GM12878 (cell line): ENCODE results near the gene TMEM89. TPM values are rescaled to one million over a fixed set of nuclear protein-coding genes. Genes with fewer than 3 reads are reported as not detected.

Source experiments
- ATAC-seq: fragments of 200-7000 bp; cut with Tn5 transposase; 3 replicates; pipeline ENCODE4 v1.9.1; 2020; ENCODE audit warnings: mild to moderate bottlenecking, moderate library complexity
- BruUV-seq: library from RNA; stranded (reverse); fragments of 400-500 nt; replicated peaks from 2 replicates; lab custom pipeline; 2021; lab: Mats Ljungman, UMichigan
- CTCF ChIA-PET: fragments of 300-600 bp; sonication (Branson Sonifier 250); formaldehyde crosslinking; extraction: SDS; loops from one replicate; lab custom pipeline; 2021; ENCODE audit warnings: inconsistent platforms; lab: Yijun Ruan, JAX
- POLR2A ChIA-PET: fragments of 350-600 bp; formaldehyde crosslinking; extraction: SDS; loops from one replicate; lab custom pipeline; 2021; ENCODE audit warnings: inconsistent platforms; lab: Charles Lee
- RAD21 ChIA-PET: fragments of 300-600 bp; sonication (Branson Sonifier 250); formaldehyde crosslinking; loops from one replicate; lab custom pipeline; 2023; ENCODE audit warnings: antibody characterized with exemption; ENCODE audit not compliant: unreplicated experiment; lab: Charles Lee
- SMC1A ChIA-PET: fragments of 300-600 bp; sonication (Branson Sonifier 250); formaldehyde crosslinking; loops from one replicate; lab custom pipeline; 2023; ENCODE audit not compliant: unreplicated experiment, uncharacterized antibody; lab: Charles Lee
- DNase-seq: peaks from one replicate; pipeline ENCODE4 v3.0.0-alpha.2; 2011; ENCODE audit warnings: low read depth, low spot score
- FAIRE-seq: peaks from 3 replicates; lab custom pipeline; 2011; peaks lifted over from hg19 to GRCh38; lab: Jason Lieb, UNC
- H2AFZ ChIP-seq: 2 replicates; pipeline ENCODE4 v1.6.0; 2011; ENCODE audit warnings: low read depth, low read length, control low read depth; ENCODE audit not compliant: control insufficient read depth
- H3K27ac ChIP-seq: 2 replicates; pipeline ENCODE4 v1.5.1; 2011; ENCODE audit warnings: control low read depth; ENCODE audit not compliant: control insufficient read depth, insufficient read depth
- H3K27me3 ChIP-seq, 2 experiments: replicated peaks in 1 of 2; 2 replicates each; pipeline versions ENCODE4 v1.6.0 to v1.6.1; 2011; ENCODE audit warnings: low read length in 1 of 2; ENCODE audit not compliant: control insufficient read depth in 2 of 2, insufficient read depth in 2 of 2
- H3K36me3 ChIP-seq, 2 experiments: 2 replicates each; pipeline ENCODE4 v1.5.1; 2011; ENCODE audit warnings: low read length in 1 of 2; ENCODE audit not compliant: control insufficient read depth in 2 of 2, insufficient read depth in 2 of 2
- H3K4me1 ChIP-seq: 2 replicates; pipeline ENCODE4 v1.6.1; 2011; ENCODE audit warnings: mild to moderate bottlenecking, low read length, moderate library complexity, mixed read lengths; ENCODE audit not compliant: control insufficient read depth, insufficient read depth
- H3K4me2 ChIP-seq: 2 replicates; pipeline ENCODE4 v1.6.0; 2011; ENCODE audit warnings: control low read depth; ENCODE audit not compliant: control insufficient read depth, insufficient read depth
- H3K4me3 ChIP-seq: fragments of 200-600 bp; sonication (generic); 2 replicates; pipeline ENCODE4 v1.5.1; 2016
- H3K79me2 ChIP-seq: 2 replicates; pipeline ENCODE4 v1.6.0; 2011; ENCODE audit warnings: low read length; ENCODE audit not compliant: control insufficient read depth, insufficient read depth
- H3K9ac ChIP-seq: 2 replicates; pipeline ENCODE4 v1.8.0; 2011; ENCODE audit warnings: low read length, control low read depth, mixed read lengths; ENCODE audit not compliant: control insufficient read depth, insufficient read depth
- H3K9me3 ChIP-seq: replicated peaks from 3 replicates; pipeline ENCODE4 v1.5.1; 2011; ENCODE audit warnings: mild to moderate bottlenecking, low read length; ENCODE audit not compliant: control insufficient read depth, insufficient read depth
- H4K20me1 ChIP-seq: 2 replicates; pipeline ENCODE4 v1.6.0; 2011; ENCODE audit not compliant: control insufficient read depth, insufficient read depth
- ASH2L ChIP-seq: fragments of 300-600, 200-600 bp; sonication (generic); IDR thresholded peaks from 2 replicates; pipeline ENCODE4 v1.6.1; 2017; ENCODE audit warnings: low read depth, mild to moderate bottlenecking, borderline replicate concordance
- ATF7 ChIP-seq: fragments of 450-650 bp; IDR thresholded peaks from 2 replicates; pipeline ENCODE4 v1.6.1; 2016; ENCODE audit warnings: low read depth, mild to moderate bottlenecking
- CHD1 ChIP-seq: IDR thresholded peaks from 2 replicates; pipeline ENCODE4 v1.6.1; 2012; ENCODE audit warnings: low read depth, low read length, improper control_type of control experiment
- EED ChIP-seq: sonication (generic); IDR thresholded peaks from 2 replicates; pipeline ENCODE4 v1.6.1; 2016; ENCODE audit warnings: antibody characterized with exemption, low read depth
- NFIC ChIP-seq: IDR thresholded peaks from 2 replicates; pipeline ENCODE4 v1.6.1; 2012; ENCODE audit warnings: low read depth, mild to moderate bottlenecking, inconsistent platforms, low read length, moderate library complexity
- RELA ChIP-seq: fragments of 450-650 bp; IDR thresholded peaks from 2 replicates; pipeline ENCODE4 v1.8.0; 2014; ENCODE audit warnings: borderline replicate concordance; ENCODE audit not compliant: partially characterized antibody
- SPI1 ChIP-seq: IDR thresholded peaks from 2 replicates; pipeline ENCODE4 v1.6.1; 2011; ENCODE audit warnings: low read depth, mild to moderate bottlenecking, low read length, moderate library complexity, borderline replicate concordance; ENCODE audit not compliant: insufficient read depth
- STAT1 ChIP-seq: fragments of 450-650 bp; conservative IDR thresholded peaks from 2 replicates; pipeline ENCODE4 v1.6.1; 2014; ENCODE audit warnings: antibody characterized with exemption, mild to moderate bottlenecking
- WRNIP1 ChIP-seq: IDR thresholded peaks from 2 replicates; pipeline ENCODE4 v1.6.1; 2011; ENCODE audit warnings: low read depth, low read length, improper control_type of control experiment, borderline replicate concordance
- WGBS: methylation state at CpG from one replicate; pipeline ENCODE4 v1.1.6; 2016; ENCODE audit warnings: low lambda C conversion rate; ENCODE audit not compliant: insufficient replicate concordance, insufficient coverage; ENCODE audit errors: missing lambda C conversion rate; 5-methylcytosine and 5-hydroxymethylcytosine counted together
- in situ Hi-C: fragments of 300-500 bp; cut with MboI; formaldehyde crosslinking; loops from 9 replicates; pipeline ENCODE4 v1.14.3; 2018; ENCODE audit warnings: mixed read lengths
- intact Hi-C: fragments of 100-400 bp; cut with micrococcal nuclease; formaldehyde crosslinking; loops from one replicate; pipeline ENCODE4 v1.14.2; 2022; ENCODE audit not compliant: unreplicated experiment
- polyA plus RNA-seq, 11 experiments: library from polyadenylated mRNA; depleted of rRNA in 4 of 11; unstranded in 6 of 11; stranded (reverse) in 5 of 11; fragments of >200 nt; fragmentation: Nextera tagmentation in 4 of 11; fragmentation: Illumina TruSeq in 1 of 11; extraction: Ambion mirVana in 4 of 11; extraction: Trizol in 1 of 11; gene quantifications; 1 replicate in 1 of 11; 2 replicates in 10 of 11; pipeline versions ENCODE4 v1.2.1 to v1.2.3, GENCODE V29; 2011 to 2016; ENCODE audit warnings: inconsistent platforms in 2 of 11, missing spikeins in 2 of 11, low read depth in 1 of 11
- total RNA-seq, 4 experiments: library from RNA; depleted of rRNA in 3 of 4; stranded (reverse); fragments of >200 nt in 3 of 4; fragmentation: Illumina TruSeq in 1 of 4; extraction: Trizol in 1 of 4; gene quantifications; 2 replicates each; pipeline versions ENCODE4 v1.2.1 to v1.2.3, GENCODE V29; 2013 to 2021
- TF ChIP-seq, protein P1 (sequence below): fragments of 450-650 bp; IDR thresholded peaks from 2 replicates; pipeline ENCODE4 v1.6.1; 2017; ENCODE audit warnings: antibody characterized with exemption, mild to moderate bottlenecking, moderate library complexity
- TF ChIP-seq, protein P2 (sequence below): fragments of 450-650 bp; IDR thresholded peaks from 2 replicates; pipeline ENCODE4 v1.6.1; 2018; ENCODE audit warnings: borderline replicate concordance, mild to moderate bottlenecking; ENCODE audit not compliant: partially characterized antibody
- TF ChIP-seq, protein P3 (sequence below): fragments of 150-350 bp; IDR thresholded peaks from 2 replicates; pipeline ENCODE4 v1.6.1; 2016; ENCODE audit warnings: low read depth, low read length
- TF ChIP-seq, protein P4 (sequence below): IDR thresholded peaks from 2 replicates; pipeline ENCODE4 v1.6.1; 2012; ENCODE audit warnings: low read depth, low read length, improper control_type of control experiment
- TF ChIP-seq, protein P5 (sequence below): fragments of 450-650 bp; IDR thresholded peaks from 2 replicates; pipeline ENCODE4 v1.6.1; 2017; ENCODE audit warnings: mild to moderate bottlenecking

Gene TMEM89
- total and polyA plus RNA-seq, 10 of the 15 experiments (the other 5 are each of a cell fraction or from before 2014, with no cell fraction given): not detected

DNA sequence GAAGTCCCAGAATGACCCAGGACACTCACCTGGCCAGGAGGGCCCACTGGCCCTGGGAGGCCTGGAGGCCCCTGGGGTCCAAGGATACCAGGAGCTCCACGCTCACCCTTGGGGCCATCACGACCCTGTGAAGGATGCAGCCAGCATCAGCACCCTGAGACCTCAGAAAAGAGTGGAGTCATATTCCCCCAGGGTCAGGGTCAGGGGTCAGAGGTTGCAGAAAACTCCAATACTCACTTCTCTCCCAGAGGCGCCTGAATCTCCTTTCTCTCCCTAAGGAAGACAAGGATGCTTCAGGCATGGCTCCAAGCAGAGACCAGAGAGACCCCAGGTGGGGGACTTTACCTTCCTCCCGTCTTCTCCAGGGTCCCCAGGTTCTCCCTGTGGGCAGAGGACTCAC, 44.9 kb downstream of the TMEM89 start:
- Histone ChIP-seq H3K79me2 (no peaks in the 10 kb centered on the region), H2AFZ (no peak overlapping the region), H3K27ac (no peak overlapping the region), H3K4me3 (no peak overlapping the region), H3K9ac (no peak overlapping the region), H3K27me3 (no peaks in the 10 kb centered on the region; a peak in 1 of 4 replicates), H3K4me2 (no peak overlapping the region), H3K9me3 (no peaks in the 10 kb centered on the region), H3K36me3 (no peaks in the 10 kb centered on the region), H3K4me1 (no peaks in the 10 kb centered on the region), H4K20me1 (no peaks in the 10 kb centered on the region)
- in situ Hi-C loops: no loop called here
- DNase-seq: no peak
- ChIA-PET RAD21 (no interaction called here), CTCF (no interaction called here), SMC1A (no interaction called here), POLR2A (no interaction called here)
- intact Hi-C loops: no loop called here
- ATAC-seq: no peak
- FAIRE-seq: no peak
- 9% methylated on average over 4 of the region's 4 CpGs for WGBS
- BruUV-seq: no TSS peak
- TF ChIP-seq NFIC: no peak
- TF ChIP-seq ATF7: no peak
- TF ChIP-seq, protein P1, sequence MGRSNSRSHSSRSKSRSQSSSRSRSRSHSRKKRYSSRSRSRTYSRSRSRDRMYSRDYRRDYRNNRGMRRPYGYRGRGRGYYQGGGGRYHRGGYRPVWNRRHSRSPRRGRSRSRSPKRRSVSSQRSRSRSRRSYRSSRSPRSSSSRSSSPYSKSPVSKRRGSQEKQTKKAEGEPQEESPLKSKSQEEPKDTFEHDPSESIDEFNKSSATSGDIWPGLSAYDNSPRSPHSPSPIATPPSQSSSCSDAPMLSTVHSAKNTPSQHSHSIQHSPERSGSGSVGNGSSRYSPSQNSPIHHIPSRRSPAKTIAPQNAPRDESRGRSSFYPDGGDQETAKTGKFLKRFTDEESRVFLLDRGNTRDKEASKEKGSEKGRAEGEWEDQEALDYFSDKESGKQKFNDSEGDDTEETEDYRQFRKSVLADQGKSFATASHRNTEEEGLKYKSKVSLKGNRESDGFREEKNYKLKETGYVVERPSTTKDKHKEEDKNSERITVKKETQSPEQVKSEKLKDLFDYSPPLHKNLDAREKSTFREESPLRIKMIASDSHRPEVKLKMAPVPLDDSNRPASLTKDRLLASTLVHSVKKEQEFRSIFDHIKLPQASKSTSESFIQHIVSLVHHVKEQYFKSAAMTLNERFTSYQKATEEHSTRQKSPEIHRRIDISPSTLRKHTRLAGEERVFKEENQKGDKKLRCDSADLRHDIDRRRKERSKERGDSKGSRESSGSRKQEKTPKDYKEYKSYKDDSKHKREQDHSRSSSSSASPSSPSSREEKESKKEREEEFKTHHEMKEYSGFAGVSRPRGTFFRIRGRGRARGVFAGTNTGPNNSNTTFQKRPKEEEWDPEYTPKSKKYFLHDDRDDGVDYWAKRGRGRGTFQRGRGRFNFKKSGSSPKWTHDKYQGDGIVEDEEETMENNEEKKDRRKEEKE: no peak
- TF ChIP-seq, protein P2, sequence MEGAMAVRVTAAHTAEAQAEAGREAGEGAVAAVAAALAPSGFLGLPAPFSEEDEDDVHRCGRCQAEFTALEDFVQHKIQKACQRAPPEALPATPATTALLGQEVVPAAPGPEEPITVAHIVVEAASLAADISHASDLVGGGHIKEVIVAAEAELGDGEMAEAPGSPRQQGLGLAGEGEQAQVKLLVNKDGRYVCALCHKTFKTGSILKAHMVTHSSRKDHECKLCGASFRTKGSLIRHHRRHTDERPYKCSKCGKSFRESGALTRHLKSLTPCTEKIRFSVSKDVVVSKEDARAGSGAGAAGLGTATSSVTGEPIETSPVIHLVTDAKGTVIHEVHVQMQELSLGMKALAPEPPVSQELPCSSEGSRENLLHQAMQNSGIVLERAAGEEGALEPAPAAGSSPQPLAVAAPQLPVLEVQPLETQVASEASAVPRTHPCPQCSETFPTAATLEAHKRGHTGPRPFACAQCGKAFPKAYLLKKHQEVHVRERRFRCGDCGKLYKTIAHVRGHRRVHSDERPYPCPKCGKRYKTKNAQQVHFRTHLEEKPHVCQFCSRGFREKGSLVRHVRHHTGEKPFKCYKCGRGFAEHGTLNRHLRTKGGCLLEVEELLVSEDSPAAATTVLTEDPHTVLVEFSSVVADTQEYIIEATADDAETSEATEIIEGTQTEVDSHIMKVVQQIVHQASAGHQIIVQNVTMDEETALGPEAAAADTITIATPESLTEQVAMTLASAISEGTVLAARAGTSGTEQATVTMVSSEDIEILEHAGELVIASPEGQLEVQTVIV: no peak
- TF ChIP-seq ASH2L: no peak
- no peak for TF ChIP-seq STAT1
- TF ChIP-seq CHD1: no peak
- TF ChIP-seq, protein P3, sequence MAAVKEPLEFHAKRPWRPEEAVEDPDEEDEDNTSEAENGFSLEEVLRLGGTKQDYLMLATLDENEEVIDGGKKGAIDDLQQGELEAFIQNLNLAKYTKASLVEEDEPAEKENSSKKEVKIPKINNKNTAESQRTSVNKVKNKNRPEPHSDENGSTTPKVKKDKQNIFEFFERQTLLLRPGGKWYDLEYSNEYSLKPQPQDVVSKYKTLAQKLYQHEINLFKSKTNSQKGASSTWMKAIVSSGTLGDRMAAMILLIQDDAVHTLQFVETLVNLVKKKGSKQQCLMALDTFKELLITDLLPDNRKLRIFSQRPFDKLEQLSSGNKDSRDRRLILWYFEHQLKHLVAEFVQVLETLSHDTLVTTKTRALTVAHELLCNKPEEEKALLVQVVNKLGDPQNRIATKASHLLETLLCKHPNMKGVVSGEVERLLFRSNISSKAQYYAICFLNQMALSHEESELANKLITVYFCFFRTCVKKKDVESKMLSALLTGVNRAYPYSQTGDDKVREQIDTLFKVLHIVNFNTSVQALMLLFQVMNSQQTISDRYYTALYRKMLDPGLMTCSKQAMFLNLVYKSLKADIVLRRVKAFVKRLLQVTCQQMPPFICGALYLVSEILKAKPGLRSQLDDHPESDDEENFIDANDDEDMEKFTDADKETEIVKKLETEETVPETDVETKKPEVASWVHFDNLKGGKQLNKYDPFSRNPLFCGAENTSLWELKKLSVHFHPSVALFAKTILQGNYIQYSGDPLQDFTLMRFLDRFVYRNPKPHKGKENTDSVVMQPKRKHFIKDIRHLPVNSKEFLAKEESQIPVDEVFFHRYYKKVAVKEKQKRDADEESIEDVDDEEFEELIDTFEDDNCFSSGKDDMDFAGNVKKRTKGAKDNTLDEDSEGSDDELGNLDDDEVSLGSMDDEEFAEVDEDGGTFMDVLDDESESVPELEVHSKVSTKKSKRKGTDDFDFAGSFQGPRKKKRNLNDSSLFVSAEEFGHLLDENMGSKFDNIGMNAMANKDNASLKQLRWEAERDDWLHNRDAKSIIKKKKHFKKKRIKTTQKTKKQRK: no peak
- TF ChIP-seq, protein P4, sequence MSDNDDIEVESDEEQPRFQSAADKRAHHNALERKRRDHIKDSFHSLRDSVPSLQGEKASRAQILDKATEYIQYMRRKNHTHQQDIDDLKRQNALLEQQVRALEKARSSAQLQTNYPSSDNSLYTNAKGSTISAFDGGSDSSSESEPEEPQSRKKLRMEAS: no peak
- no peak for TF ChIP-seq WRNIP1
- TF ChIP-seq RELA: no peak
- TF ChIP-seq, protein P5, sequence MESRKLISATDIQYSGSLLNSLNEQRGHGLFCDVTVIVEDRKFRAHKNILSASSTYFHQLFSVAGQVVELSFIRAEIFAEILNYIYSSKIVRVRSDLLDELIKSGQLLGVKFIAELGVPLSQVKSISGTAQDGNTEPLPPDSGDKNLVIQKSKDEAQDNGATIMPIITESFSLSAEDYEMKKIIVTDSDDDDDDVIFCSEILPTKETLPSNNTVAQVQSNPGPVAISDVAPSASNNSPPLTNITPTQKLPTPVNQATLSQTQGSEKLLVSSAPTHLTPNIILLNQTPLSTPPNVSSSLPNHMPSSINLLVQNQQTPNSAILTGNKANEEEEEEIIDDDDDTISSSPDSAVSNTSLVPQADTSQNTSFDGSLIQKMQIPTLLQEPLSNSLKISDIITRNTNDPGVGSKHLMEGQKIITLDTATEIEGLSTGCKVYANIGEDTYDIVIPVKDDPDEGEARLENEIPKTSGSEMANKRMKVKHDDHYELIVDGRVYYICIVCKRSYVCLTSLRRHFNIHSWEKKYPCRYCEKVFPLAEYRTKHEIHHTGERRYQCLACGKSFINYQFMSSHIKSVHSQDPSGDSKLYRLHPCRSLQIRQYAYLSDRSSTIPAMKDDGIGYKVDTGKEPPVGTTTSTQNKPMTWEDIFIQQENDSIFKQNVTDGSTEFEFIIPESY: no peak
- TF ChIP-seq SPI1: no peak
- no peak for TF ChIP-seq EED
